DND-41 (cell line): ENCODE results near the gene PIP5KL1.
A peak's percentile ranks its signal among the peaks of the same experiment; 100 is the strongest.

Source experiments
- ATAC-seq: fragments of 200-7000 bp; cut with Tn5 transposase; 3 replicates; pipeline ENCODE4 v1.9.1; 2021; ENCODE audit warnings: low read depth; ENCODE audit not compliant: insufficient read depth
- DNase-seq: peaks from one replicate; pipeline ENCODE4 v3.0.0-alpha.2; 2020
- H2AFZ ChIP-seq: 2 replicates; pipeline ENCODE4 v1.6.0; 2012; ENCODE audit warnings: low read depth, low read length
- H3K27ac ChIP-seq: 2 replicates; pipeline ENCODE4 v1.5.1; 2012; ENCODE audit warnings: low read length, inconsistent platforms
- H3K27me3 ChIP-seq: fragments of 200-600 bp; sonication (generic); 2 replicates; pipeline ENCODE4 v1.6.0; 2012; ENCODE audit warnings: low read length, mild to moderate bottlenecking, inconsistent platforms; ENCODE audit not compliant: insufficient read depth, poor library complexity
- H3K36me3 ChIP-seq: 2 replicates; pipeline ENCODE4 v1.5.1; 2012; ENCODE audit warnings: low read length, inconsistent platforms; ENCODE audit not compliant: insufficient read depth
- H3K4me1 ChIP-seq: 2 replicates; pipeline ENCODE4 v1.5.1; 2012; ENCODE audit warnings: mild to moderate bottlenecking, low read length; ENCODE audit not compliant: insufficient read depth
- H3K4me2 ChIP-seq: 2 replicates; pipeline ENCODE4 v1.6.0; 2012; ENCODE audit warnings: mild to moderate bottlenecking, moderate library complexity, low read length, inconsistent platforms; ENCODE audit not compliant: insufficient read depth
- H3K4me3 ChIP-seq, 2 experiments: fragments of 200-600 bp in 1 of 2; shearing (Covaris generic) in 1 of 2; 2 replicates each; pipeline ENCODE4 v1.5.1; 2012 to 2016; ENCODE audit warnings: inconsistent platforms in 2 of 2, low read length in 2 of 2, mild to moderate bottlenecking in 2 of 2, low read depth in 1 of 2, moderate library complexity in 1 of 2
- H3K79me2 ChIP-seq: 2 replicates; pipeline ENCODE4 v1.6.0; 2012; ENCODE audit warnings: low read length, inconsistent platforms; ENCODE audit not compliant: insufficient read depth
- H3K9ac ChIP-seq: 2 replicates; pipeline ENCODE4 v1.6.0; 2012; ENCODE audit warnings: low read depth, mild to moderate bottlenecking, inconsistent platforms, low read length, moderate library complexity
- H3K9me3 ChIP-seq: 2 replicates; pipeline ENCODE4 v1.5.1; 2012; ENCODE audit warnings: low read length, moderate library complexity, mild to moderate bottlenecking, inconsistent platforms; ENCODE audit not compliant: insufficient read depth, severe bottlenecking
- H4K20me1 ChIP-seq: 2 replicates; pipeline ENCODE4 v1.6.0; 2012; ENCODE audit warnings: low read length; ENCODE audit not compliant: insufficient read depth
- EZH2 ChIP-seq: IDR thresholded peaks from 3 replicates; pipeline ENCODE4 v1.6.1; 2012; ENCODE audit warnings: borderline replicate concordance, low read depth, mild to moderate bottlenecking, moderate library complexity, low read length, inconsistent platforms; ENCODE audit not compliant: severe bottlenecking
- TF ChIP-seq, protein P1 (sequence below): IDR thresholded peaks from 2 replicates; pipeline ENCODE4 v1.5.1; 2012; ENCODE audit warnings: borderline replicate concordance, low read length, moderate library complexity, mild to moderate bottlenecking; ENCODE audit not compliant: poor library complexity, severe bottlenecking; ENCODE audit errors: extremely low read depth

The PIP5KL1 gene

DNA sequence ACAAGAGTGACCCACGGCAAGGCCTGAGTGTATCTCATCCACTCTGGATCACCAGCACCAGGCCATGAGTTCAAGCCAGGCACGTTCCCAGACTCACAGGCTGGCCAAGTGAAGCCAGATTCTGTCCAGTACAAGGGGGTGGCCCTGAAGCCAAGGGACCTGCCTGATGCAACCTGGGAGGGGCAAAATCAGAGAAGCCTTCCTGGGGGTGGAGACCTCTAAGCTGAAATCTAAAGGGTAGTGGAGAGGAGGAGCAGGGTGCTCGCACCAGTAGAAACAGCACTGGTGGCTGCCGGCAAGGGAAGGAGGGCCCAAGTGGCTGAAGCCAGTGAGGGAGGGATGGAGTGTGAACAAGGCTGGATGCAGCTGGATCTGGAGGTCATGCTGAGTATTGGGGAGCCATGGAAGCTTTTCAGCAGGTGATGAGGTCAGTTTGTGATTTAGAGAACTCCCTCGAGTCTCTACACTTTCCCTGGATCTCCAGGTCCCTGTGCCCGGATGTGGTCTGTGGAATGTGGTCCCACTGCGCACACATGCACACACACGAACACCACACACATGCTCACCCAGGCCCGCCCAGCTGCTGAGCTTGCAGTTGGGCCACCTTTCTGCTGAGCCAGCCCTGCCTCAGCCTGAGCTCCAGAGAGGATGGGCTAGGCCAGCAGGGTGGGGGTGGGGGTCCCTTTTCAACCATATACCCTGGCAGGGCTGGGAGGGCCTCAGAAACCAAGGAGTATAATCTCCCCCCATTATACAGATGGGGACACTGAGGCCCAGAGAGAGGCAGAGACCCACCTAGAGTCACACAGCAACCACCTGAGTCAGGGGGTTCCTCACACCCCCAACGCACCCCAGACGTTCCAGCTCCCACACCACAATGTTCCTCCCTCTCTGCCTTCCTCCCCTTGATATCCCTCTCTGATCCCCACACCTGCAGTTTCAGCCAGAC lies 1.6 kb downstream of the PIP5KL1 start:
- Histone ChIP-seq H3K27me3 (no peaks in the 10 kb centered on the region), H3K27ac (no peak overlapping the region), H3K79me2 (peaks cover 3% of the 10 kb centered on the region; the same call in 1 of the 2 replicates), H3K4me2 (no peak overlapping the region), H3K9ac (no peak overlapping the region), H3K9me3 (no peaks in the 10 kb centered on the region), H3K36me3 (0 out of 2 replicates have a peak, but pooled peaks cover 4% of the 10 kb centered on the region), H4K20me1 (peaks cover 19% of the 10 kb centered on the region; the same call in 1 of the 2 replicates), H2AFZ (no peak overlapping the region), H3K4me3 (no peak overlapping the region), H3K4me1 (no peaks in the 10 kb centered on the region)
- peak; percentile 20; the same call in 1 of the 3 replicates for ATAC-seq
- TF ChIP-seq, protein P1, sequence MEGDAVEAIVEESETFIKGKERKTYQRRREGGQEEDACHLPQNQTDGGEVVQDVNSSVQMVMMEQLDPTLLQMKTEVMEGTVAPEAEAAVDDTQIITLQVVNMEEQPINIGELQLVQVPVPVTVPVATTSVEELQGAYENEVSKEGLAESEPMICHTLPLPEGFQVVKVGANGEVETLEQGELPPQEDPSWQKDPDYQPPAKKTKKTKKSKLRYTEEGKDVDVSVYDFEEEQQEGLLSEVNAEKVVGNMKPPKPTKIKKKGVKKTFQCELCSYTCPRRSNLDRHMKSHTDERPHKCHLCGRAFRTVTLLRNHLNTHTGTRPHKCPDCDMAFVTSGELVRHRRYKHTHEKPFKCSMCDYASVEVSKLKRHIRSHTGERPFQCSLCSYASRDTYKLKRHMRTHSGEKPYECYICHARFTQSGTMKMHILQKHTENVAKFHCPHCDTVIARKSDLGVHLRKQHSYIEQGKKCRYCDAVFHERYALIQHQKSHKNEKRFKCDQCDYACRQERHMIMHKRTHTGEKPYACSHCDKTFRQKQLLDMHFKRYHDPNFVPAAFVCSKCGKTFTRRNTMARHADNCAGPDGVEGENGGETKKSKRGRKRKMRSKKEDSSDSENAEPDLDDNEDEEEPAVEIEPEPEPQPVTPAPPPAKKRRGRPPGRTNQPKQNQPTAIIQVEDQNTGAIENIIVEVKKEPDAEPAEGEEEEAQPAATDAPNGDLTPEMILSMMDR: no peak
- no peak for TF ChIP-seq EZH2
- no peak for DNase-seq

DNA sequence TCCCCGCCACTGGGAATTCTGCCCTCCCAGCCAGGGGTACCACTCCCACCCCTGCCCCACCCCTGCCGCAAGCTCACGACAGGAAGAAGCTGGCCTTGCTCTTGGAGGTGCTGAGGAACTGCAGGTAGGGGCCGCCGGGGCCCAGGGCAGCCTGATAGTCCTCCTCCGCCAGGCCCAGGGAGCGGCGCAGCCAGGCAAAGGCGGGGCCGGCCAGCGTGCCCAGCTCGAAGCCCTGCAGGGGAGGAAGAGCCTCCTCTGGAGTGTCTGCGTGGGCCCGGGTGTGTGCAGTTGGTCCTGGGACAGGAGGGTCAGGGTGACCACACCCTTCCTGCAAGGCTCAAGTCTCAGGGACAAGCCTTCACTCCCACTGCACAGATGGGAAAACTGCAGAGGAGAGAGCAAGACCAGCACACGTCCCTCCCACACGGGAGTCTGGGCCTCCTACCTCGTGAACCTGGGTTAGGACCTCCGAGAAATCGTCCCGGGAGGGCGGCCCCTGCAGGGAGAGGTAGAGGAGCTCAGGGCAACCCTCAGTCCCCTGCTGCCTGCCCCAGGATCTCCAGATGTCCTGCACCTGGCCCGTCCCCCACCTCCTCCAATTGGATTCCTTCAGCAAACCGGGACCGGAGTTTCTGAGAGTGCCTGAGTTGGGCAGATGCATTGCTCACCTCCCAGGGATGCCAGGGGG lies 2.4 kb downstream of the PIP5KL1 start:
- DNase-seq: no peak
- no peak overlapping the region for H3K4me3 ChIP-seq
- 0 out of 3 replicates have a peak, but pooled peaks have one; percentile 7 for ATAC-seq
- no peak overlapping the region for H3K9ac ChIP-seq
- no peak overlapping the region for H3K4me2 ChIP-seq
- H4K20me1 ChIP-seq: peaks cover 18% of the 10 kb centered on the region; the same call in 1 of the 2 replicates
- H3K4me1 ChIP-seq: no peaks in the 10 kb centered on the region
- no peaks in the 10 kb centered on the region for H3K9me3 ChIP-seq
- peaks cover under 1% of the 10 kb centered on the region; the same call in 1 of the 2 replicates for H3K79me2 ChIP-seq
- H3K36me3 ChIP-seq: 0 out of 2 replicates have a peak, but pooled peaks cover 3% of the 10 kb centered on the region
- H3K27me3 ChIP-seq: no peaks in the 10 kb centered on the region
- TF ChIP-seq EZH2: no peak
- TF ChIP-seq, protein P1: no peak
- no peak overlapping the region for H3K27ac ChIP-seq
- H2AFZ ChIP-seq: no peak overlapping the region

DNA sequence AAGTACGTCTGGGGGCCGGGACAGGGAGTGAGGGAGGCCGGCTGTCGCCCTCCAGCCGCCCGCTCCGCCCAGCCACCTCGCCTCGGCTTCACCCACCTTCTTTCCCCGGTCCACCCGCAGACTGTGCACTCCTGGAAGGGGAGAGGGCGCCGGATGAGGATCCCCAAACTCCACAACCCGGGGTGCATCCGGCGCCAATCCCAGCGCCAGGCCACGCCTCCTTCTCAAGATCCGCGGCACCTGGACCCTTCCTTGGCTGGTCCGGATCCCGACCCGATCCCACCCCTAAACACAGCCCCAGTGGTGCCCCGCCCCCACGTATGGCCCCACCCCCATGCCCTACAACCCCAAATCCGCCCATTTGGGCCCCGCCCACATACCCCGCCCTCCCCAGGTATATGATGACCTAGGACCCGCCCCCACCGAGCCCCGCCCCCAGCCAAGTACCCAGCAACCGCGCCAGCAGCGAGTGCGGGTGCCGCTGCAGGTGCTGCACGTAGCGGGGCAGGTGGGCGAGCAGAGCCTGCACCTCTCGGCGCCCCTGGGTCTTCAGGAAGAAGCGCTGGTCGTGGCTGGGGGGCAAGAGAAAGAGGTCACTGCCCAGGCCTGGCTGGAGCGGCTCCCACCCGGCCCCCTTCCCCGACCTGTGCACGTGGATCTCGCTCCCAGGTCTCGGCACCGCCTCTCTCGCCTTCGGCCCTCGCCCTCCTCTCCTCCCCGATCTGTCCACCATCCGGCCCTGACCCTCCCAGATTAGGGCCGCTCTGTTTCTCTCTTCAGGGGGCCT lies 3.2 kb downstream of the PIP5KL1 start:
- no peak overlapping the region for H3K4me2 ChIP-seq
- no peaks in the 10 kb centered on the region for H3K27me3 ChIP-seq
- H4K20me1 ChIP-seq: peaks cover 15% of the 10 kb centered on the region; the same call in 1 of the 2 replicates
- H3K9me3 ChIP-seq: no peaks in the 10 kb centered on the region
- TF ChIP-seq, protein P1: no peak
- no peak for TF ChIP-seq EZH2
- DNase-seq (no peak), ATAC-seq (no peak)
- no peak overlapping the region for H3K9ac ChIP-seq
- no peaks in the 10 kb centered on the region for H3K36me3 ChIP-seq
- no peaks in the 10 kb centered on the region for H3K79me2 ChIP-seq
- H3K4me3 ChIP-seq: no peak overlapping the region
- no peak overlapping the region for H3K27ac ChIP-seq
- H2AFZ ChIP-seq: no peak overlapping the region
- no peaks in the 10 kb centered on the region for H3K4me1 ChIP-seq
